ENCODE results near the gene NHSL2. TPM values are rescaled to one million over a fixed set of nuclear protein-coding genes. Genes with fewer than 3 reads are reported as not detected.
A peak's percentile ranks its signal among the peaks of the same experiment; 100 is the strongest.

The NHSL2 gene
- total RNA-seq, 1 experiment from 2014 or later: 0.36 TPM

- Histone ChIP-seq H3K27ac (ENCODE audit: low read length) (no peak overlapping the region), H3K4me3 (ENCODE audit: low read depth in 2 of 2, low read length in 2 of 2) (no peak overlapping the region), H3K36me3 (ENCODE audit: control insufficient read depth, insufficient read depth, low read length) (no peaks in the 10 kb centered on the region), H3K27me3 (ENCODE audit: control insufficient read depth, insufficient read depth, low read length) (no peaks in the 10 kb centered on the region; the same call in 1 of the 2 replicates), H3K9me3 (ENCODE audit: control insufficient read depth, insufficient read depth, low read depth, low read length) (no peaks in the 10 kb centered on the region), H3K4me1 (ENCODE audit: control insufficient read depth, insufficient read depth, low read length) (no peaks in the 10 kb centered on the region)
- no peak for DNase-seq (ENCODE audit: low read depth, low spot score)
- intact Hi-C loops (cut with micrococcal nuclease; ENCODE audit: unreplicated experiment): no loop called here
- ChIA-PET CTCF (no interaction called here), POLR2A (no interaction called here)
- ATAC-seq: no peak
- in situ Hi-C loops (cut with HindIII; ENCODE audit: low pct_unique_long_range_greater_than_20kb, low sequenced_read_pairs): no loop called here
- BruUV-seq (replicated peaks): no TSS peak
- TF ChIP-seq POLR2AphosphoS5 (IDR thresholded peaks at IDR 0.05; ENCODE audit: low read depth, low read length): no peak
- TF ChIP-seq CTCF (IDR thresholded peaks at IDR 0.05): no peak
- TF ChIP-seq TCF7L2 (IDR thresholded peaks at IDR 0.05; ENCODE audit: low read depth, low read length): no peak
- no peak for TF ChIP-seq SIN3A (IDR thresholded peaks at IDR 0.05; ENCODE audit: borderline replicate concordance, insufficient read depth, low read depth, low read length)
- TF ChIP-seq REST (IDR thresholded peaks at IDR 0.05; ENCODE audit: insufficient read depth in 1 of 2, low read depth in 2 of 2, low read length in 1 of 2): no peak
Observed at GRCh38 chrX:72062916-72063315, 152.3 kb downstream of the NHSL2 start.

- DNase-seq (ENCODE audit: low read depth, low spot score) (no peak), ATAC-seq (0 out of 2 replicates have a peak, but pooled peaks have one; percentile 49)
- no peaks in the 10 kb centered on the region for H3K36me3 ChIP-seq (ENCODE audit: control insufficient read depth, insufficient read depth, low read length)
- no peak for TF ChIP-seq CTCF (IDR thresholded peaks at IDR 0.05)
- no peak for TF ChIP-seq TCF7L2 (IDR thresholded peaks at IDR 0.05; ENCODE audit: low read depth, low read length)
- no peak for TF ChIP-seq POLR2AphosphoS5 (IDR thresholded peaks at IDR 0.05; ENCODE audit: low read depth, low read length)
- TF ChIP-seq REST (IDR thresholded peaks at IDR 0.05; ENCODE audit: insufficient read depth in 1 of 2, low read depth in 2 of 2, low read length in 1 of 2): no peak
- no peak for TF ChIP-seq SIN3A (IDR thresholded peaks at IDR 0.05; ENCODE audit: borderline replicate concordance, insufficient read depth, low read depth, low read length)
- H3K4me1 ChIP-seq (ENCODE audit: control insufficient read depth, insufficient read depth, low read length): no peaks in the 10 kb centered on the region
- POLR2A ChIA-PET: no interaction called here
- H3K4me3 ChIP-seq (ENCODE audit: low read depth in 2 of 2, low read length in 2 of 2): no peak overlapping the region
- no TSS peak for BruUV-seq (replicated peaks)
- H3K9me3 ChIP-seq (ENCODE audit: control insufficient read depth, insufficient read depth, low read depth, low read length): no peaks in the 10 kb centered on the region
- no peak overlapping the region for H3K27ac ChIP-seq (ENCODE audit: low read length)
- in situ Hi-C loops (cut with HindIII; ENCODE audit: low pct_unique_long_range_greater_than_20kb, low sequenced_read_pairs) (no loop called here), intact Hi-C loops (cut with micrococcal nuclease; ENCODE audit: unreplicated experiment) (no loop called here)
- CTCF ChIA-PET: no interaction called here
- no peaks in the 10 kb centered on the region; the same call in 1 of the 2 replicates for H3K27me3 ChIP-seq (ENCODE audit: control insufficient read depth, insufficient read depth, low read length)
Observed at GRCh38 chrX:72069350-72070160, 158.9 kb downstream of the NHSL2 start.

All from Panc1 (cell line).